GF-D8 (cell line): ENCODE results near the gene C6orf89.
"Not testable (repeated sequence)": the region's sequence is repeated elsewhere in the genome, so short reads cannot be mapped to it uniquely, and the experiment has no call there.

Source experiments
- DNase-seq: peaks from one replicate; lab custom pipeline; 2025; lab: John Stamatoyannopoulos, UW

Gene C6orf89

GRCh38 chr6:36924778-36925374, 39.1 kb downstream of the C6orf89 start:
- no peak for DNase-seq

DNA sequence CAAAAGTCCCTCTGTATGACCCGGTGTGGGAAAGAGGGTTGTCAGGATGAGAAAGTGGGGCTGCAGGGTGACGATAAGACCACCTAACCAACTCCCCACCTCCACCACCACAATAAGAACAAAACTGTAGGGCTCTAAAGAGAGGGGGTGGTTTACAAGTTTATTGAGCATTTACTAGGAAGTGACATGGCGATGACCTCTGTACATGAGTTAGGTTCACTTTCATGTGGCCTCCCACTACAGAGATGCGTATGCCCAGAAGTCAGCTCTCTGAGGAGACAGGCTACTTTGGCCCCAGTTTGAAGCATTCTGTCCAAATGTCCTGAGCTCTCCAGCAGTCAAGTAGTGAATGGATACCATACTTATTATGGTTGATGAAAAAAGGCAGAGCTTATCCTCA, 40.1 kb downstream of the C6orf89 start:
- DNase-seq: no peak

- DNase-seq: no peak
These were observed 41.2 kb downstream of the C6orf89 start for GRCh38 chr6:36926708-36927513.

GRCh38 chr6:36927691-36928546, 42.2 kb downstream of the C6orf89 start:
- DNase-seq: no peak

- no peak for DNase-seq
These were observed 42.8 kb downstream of the C6orf89 start for GRCh38 chr6:36928547-36928918.

GRCh38 chr6:36929152-36929551, 43.4 kb downstream of the C6orf89 start:
- DNase-seq: no peak

DNA sequence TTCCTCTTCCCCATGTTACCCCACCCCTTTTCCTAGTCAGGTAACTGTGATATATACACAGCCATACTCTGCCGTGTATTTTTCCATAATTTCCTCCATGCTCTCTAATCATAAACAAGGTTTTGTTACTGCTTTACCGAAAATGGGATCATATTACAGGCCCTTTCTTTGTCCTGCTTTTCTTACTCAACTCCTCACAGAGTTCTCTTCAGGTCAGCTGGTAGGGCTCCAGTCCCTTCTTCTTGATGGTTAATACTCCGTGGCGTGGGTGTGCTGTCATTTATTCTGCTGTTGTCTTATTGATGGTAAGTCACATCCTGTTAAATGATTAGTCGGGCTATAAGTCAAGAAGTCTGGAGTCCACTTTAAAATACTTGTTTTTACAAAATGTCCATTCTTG, 43.9 kb downstream of the C6orf89 start:
- DNase-seq: no peak

- DNase-seq: no peak
These were observed 44.7 kb downstream of the C6orf89 start for GRCh38 chr6:36930483-36930882.

DNA sequence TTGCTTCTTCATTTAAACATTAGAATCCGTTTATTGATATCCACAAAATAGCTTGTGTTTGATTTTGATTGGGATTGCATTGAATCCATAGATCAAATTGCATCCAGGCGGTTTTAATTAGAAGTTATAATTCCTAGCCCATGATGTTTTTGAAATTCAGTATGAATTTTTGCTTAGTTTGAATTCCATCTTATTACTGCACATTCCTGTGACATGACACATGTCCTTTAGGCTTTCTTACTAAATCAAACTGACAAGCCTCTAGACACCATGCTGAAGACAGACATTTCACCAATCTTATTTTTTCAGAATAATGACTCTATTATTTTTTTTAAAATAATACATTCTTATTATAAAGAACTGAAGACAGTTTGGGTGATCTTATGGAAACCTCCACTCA, 47.4 kb downstream of the C6orf89 start:
- no peak for DNase-seq

- no peak for DNase-seq
These were observed 47.8 kb downstream of the C6orf89 start for GRCh38 chr6:36933519-36933918.

GRCh38 chr6:36934901-36935300, 49.1 kb downstream of the C6orf89 start:
- no peak for DNase-seq

GRCh38 chr6:36936824-36937223, 51.1 kb downstream of the C6orf89 start:
- DNase-seq: no peak

DNA sequence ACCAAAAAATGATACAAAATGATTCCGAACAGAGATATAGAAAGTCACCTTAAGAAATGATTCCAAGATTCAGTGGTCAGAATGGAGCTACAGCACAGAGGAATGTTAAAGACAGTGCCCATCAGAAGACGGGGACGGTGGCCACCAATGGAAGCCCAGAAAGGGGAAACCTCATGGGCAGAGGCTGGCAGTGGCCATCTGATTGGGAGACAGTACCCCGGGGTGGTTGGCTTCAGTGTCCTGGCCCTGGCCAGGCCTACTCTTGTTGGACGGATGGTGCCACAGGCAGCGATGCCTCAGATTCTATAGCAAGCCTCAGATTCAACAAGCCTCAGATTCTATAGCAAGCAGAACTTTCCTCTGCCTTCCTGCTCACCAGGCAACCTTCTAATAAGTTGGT, 52.1 kb downstream of the C6orf89 start:
- DNase-seq: no peak

DNA sequence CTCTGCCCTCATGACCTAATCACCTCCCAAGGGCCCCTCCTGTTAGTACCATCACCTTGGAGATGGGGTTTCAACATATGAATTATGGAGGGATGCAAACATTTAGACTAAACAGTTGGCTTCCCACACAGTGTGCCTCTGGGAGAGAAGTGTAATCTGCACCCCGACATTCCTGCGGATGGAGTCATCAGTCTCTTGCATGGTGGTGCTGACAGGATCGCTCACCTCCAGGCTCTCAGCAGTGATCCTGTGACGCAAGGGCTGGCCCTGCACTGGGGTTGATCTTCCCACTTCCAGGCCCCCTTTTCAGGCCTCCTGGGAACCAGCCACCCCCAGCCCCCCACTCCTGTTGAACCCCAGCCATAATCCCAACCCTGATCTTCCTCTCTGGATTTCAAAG, 52.8 kb downstream of the C6orf89 start:
- DNase-seq: no peak

GRCh38 chr6:36939005-36939404, 53.3 kb downstream of the C6orf89 start:
- DNase-seq: not testable (repeated sequence)

DNA sequence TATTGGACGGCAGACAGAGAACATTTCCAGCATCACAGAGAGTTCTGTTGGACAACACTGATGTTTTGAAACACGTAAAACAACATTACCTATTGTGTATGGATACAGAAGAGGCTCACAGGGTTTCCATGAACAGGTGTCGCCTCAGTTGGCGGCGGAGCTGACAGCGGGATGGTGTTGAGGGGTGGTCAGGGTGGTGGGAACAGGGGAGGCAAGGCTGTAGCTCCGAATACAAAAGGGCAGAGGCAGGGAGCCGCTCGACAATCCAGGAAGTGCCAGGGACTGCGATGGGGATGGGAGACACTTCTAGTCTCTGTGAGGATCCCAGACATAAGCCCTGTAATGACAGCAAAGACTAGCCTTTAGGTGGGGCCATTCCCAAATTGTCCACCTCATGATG, 54.3 kb downstream of the C6orf89 start:
- no peak for DNase-seq

GRCh38 chr6:36941561-36941960, 55.8 kb downstream of the C6orf89 start:
- not testable (repeated sequence) for DNase-seq

GRCh38 chr6:36942329-36942728, 56.6 kb downstream of the C6orf89 start:
- DNase-seq: not testable (repeated sequence)

GRCh38 chr6:36944650-36945049, 58.9 kb downstream of the C6orf89 start:
- no peak for DNase-seq

DNA sequence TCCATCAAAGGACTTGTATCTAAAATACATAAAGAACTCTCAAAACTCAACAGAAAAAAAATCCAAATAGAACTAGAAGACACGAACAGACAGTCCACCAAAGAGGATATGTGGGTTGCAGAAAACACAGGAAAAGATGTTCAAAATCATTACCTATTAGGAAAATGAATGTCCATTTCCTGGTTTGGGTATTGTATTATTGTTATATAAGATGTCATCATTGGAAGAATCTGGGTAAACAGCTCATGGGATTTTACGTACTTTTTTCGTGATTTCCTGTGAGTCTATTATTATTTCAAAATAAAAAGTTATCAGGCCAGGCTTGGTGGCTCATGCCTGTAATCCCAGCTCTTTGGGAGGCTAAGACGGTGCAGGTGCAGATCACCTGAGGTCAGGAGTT, 59.5 kb downstream of the C6orf89 start:
- no peak for DNase-seq

DNA sequence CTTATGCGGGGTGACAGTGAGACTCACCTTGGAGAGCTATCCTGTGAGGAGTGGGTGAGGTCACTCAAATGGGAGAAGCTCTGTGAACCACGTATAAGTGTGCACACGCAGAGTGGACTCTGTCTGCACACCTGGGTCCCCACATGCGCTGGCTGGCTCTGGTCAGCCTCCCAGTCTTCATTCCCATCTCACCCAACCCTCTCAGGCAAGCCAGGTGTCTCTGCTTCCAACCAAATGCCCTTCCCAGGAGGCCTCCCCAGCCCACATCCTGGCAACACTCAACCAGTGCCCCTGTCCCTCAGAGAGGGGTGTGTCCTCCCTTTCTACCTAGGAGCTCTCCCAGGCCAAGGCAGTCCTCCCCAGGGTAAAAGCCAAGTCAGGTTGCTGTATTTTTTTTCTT, 60.8 kb downstream of the C6orf89 start:
- no peak for DNase-seq

DNA sequence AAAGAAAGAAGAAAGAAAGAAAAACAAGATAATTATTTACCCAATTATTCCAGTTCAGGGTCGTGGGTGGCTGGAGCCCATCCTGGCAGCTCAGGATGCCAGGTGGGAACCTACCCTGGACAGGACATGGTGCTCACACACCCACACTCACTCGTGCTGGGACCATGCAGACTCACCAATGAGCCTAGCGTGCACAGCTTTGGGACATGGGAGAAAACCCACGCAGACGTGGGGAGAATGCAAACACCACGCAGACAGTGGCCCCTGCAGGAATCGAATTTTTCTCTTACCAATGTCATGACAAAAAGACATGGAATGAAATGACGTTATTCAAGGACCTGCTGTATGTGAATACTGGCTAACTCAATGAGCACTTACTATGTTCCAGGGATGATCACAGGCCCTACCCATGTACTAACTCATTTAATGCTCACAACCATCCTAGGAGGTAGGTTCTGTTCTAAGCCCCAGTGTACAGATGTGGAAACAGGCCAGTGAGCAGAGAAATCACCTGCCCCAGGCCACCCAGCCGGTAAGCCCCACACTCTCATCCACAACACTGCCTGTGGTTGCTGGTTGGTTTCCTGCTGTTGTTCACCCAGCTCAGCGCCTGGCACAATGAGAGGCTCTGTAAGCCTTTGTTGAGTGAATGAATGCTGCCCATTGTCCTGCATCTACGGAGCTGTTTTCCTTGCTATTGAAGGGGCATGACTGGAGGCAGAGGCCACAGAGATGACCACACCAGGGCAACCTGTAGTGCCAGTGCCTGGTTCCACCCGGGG, 62.0 kb downstream of the C6orf89 start:
- DNase-seq: no peak
